ENCODE measurements around the gene ITPKB.
A peak's percentile ranks its signal among the peaks of the same experiment; 100 is the strongest.

ITPKB gene

GRCh38 chr1:226708967-226709396 is 30.1 kb downstream of the ITPKB start:
- no peak overlapping the region for H3K4me3 ChIP-seq (ENCODE audit: control insufficient read depth, low read depth, low read length)
- no peak for TF ChIP-seq CTCF (IDR thresholded peaks at IDR 0.05; ENCODE audit: control insufficient read depth, insufficient read depth, low read depth, low read length, missing control alignments)
- DNase-seq (ENCODE audit: low read depth), result no peak

- H3K4me3 ChIP-seq (ENCODE audit: control insufficient read depth, low read depth, low read length), result no peak overlapping the region
- DNase-seq (ENCODE audit: low read depth), result peak; percentile 43
- TF ChIP-seq CTCF (IDR thresholded peaks at IDR 0.05; ENCODE audit: control insufficient read depth, insufficient read depth, low read depth, low read length, missing control alignments), result no peak
Measured at GRCh38 chr1:226708342-226708780, 30.7 kb downstream of the ITPKB start.

GRCh38 chr1:226706684-226707083 is 32.4 kb downstream of the ITPKB start:
- TF ChIP-seq CTCF (IDR thresholded peaks at IDR 0.05; ENCODE audit: control insufficient read depth, insufficient read depth, low read depth, low read length, missing control alignments), result no peak
- no peak for DNase-seq (ENCODE audit: low read depth)
- no peak overlapping the region for H3K4me3 ChIP-seq (ENCODE audit: control insufficient read depth, low read depth, low read length)

GRCh38 chr1:226704169-226704937 is 34.7 kb downstream of the ITPKB start:
- no peak for DNase-seq (ENCODE audit: low read depth)
- no peak overlapping the region for H3K4me3 ChIP-seq (ENCODE audit: control insufficient read depth, low read depth, low read length)
- no peak for TF ChIP-seq CTCF (IDR thresholded peaks at IDR 0.05; ENCODE audit: control insufficient read depth, insufficient read depth, low read depth, low read length, missing control alignments)

GRCh38 chr1:226702957-226703831 is 35.9 kb downstream of the ITPKB start:
- H3K4me3 ChIP-seq (ENCODE audit: control insufficient read depth, low read depth, low read length), result peak overlapping the region; percentile 46
- no peak for DNase-seq (ENCODE audit: low read depth)
- TF ChIP-seq CTCF (IDR thresholded peaks at IDR 0.05; ENCODE audit: control insufficient read depth, insufficient read depth, low read depth, low read length, missing control alignments), result no peak

GRCh38 chr1:226702318-226702956 is 36.6 kb downstream of the ITPKB start:
- peak; percentile 40 for DNase-seq (ENCODE audit: low read depth)
- H3K4me3 ChIP-seq (ENCODE audit: control insufficient read depth, low read depth, low read length), result no peak overlapping the region
- no peak for TF ChIP-seq CTCF (IDR thresholded peaks at IDR 0.05; ENCODE audit: control insufficient read depth, insufficient read depth, low read depth, low read length, missing control alignments)
